Germinal center (tissue), 1 donor: Measurements from ENCODE around the gene SARNP.

ENCODE experiments used
- DNase-seq: peaks from one replicate; pipeline ENCODE4 v3.0.0; 2012; ENCODE audit warnings: mixed read lengths, low spot score

SARNP gene

GRCh38 chr12:55707841-55708694 lies 109.5 kb downstream of the SARNP start, which contains the start of gene ITGA7:
TSS of gene ITGA7 (minus strand) at chr12:55707904. CDS start at chr12:55707682, 222 bp downstream.
- peak; percentile 72 for DNase-seq
